Endodermal cell (in vitro differentiated cells): ENCODE results near the gene BRD7. TPM values are rescaled to one million over a fixed set of nuclear protein-coding genes. Genes with fewer than 3 reads are reported as not detected.

Experiments
- DNase-seq: peaks from one replicate; pipeline ENCODE4 v3.0.0-alpha.2; 2017
- H3K27ac ChIP-seq: 2 replicates; pipeline ENCODE4 v1.5.1; 2013; ENCODE audit warnings: mild to moderate bottlenecking, low read depth, low read length, moderate library complexity
- H3K27me3 ChIP-seq: 2 replicates; pipeline ENCODE4 v1.6.1; 2013; ENCODE audit warnings: mild to moderate bottlenecking, low read length, moderate library complexity; ENCODE audit not compliant: insufficient read depth, control insufficient read depth, poor library complexity, severe bottlenecking
- H3K36me3 ChIP-seq: 2 replicates; pipeline ENCODE4 v1.7.0; 2013; ENCODE audit warnings: mild to moderate bottlenecking, low read length, moderate library complexity; ENCODE audit not compliant: control insufficient read depth, insufficient read depth
- H3K4me1 ChIP-seq: one replicate; pipeline ENCODE4 v1.7.0; 2013; ENCODE audit warnings: low read length; ENCODE audit not compliant: control insufficient read depth, insufficient read depth
- H3K4me3 ChIP-seq: 2 replicates; pipeline ENCODE4 v1.5.1; 2013; ENCODE audit warnings: mild to moderate bottlenecking, low read length, moderate library complexity
- H3K9ac ChIP-seq: 2 replicates; pipeline ENCODE4 v1.6.1; 2013; ENCODE audit warnings: mild to moderate bottlenecking, low read length, moderate library complexity; ENCODE audit not compliant: poor library complexity, severe bottlenecking; ENCODE audit errors: extremely low read depth
- H3K9me3 ChIP-seq: 2 replicates; pipeline ENCODE4 v1.6.1; 2013; ENCODE audit warnings: mild to moderate bottlenecking, low read length, moderate library complexity; ENCODE audit not compliant: control insufficient read depth
- H3K27ac Mint-ChIP-seq: 2 replicates; pipeline ENCODE4 v1.8.0; 2020; ENCODE audit warnings: mixed read lengths
- H3K27me3 Mint-ChIP-seq: 2 replicates; pipeline ENCODE4 v1.8.0; 2021; ENCODE audit warnings: mild to moderate bottlenecking, mixed read lengths; ENCODE audit not compliant: insufficient read depth
- H3K36me3 Mint-ChIP-seq: 2 replicates; pipeline ENCODE4 v1.8.0; 2020; ENCODE audit warnings: low read depth, mixed read lengths
- H3K4me1 Mint-ChIP-seq: 2 replicates; pipeline ENCODE4 v1.8.0; 2020; ENCODE audit warnings: mixed read lengths
- H3K4me3 Mint-ChIP-seq: 2 replicates; pipeline ENCODE4 v1.8.0; 2020; ENCODE audit warnings: mild to moderate bottlenecking, moderate library complexity, mixed read lengths
- H3K9me3 Mint-ChIP-seq: 2 replicates; pipeline ENCODE4 v1.8.0; 2020; ENCODE audit warnings: mild to moderate bottlenecking, mixed read lengths
- WGBS, 2 experiments: methylation state at CpG; one replicate each; pipeline versions ENCODE4 v1.1.5 to v1.1.7; 2013; ENCODE audit warnings: missing lambda C conversion rate in 2 of 2, mixed read lengths in 1 of 2; ENCODE audit not compliant: insufficient coverage in 1 of 2, insufficient read length in 1 of 2; 5-methylcytosine and 5-hydroxymethylcytosine counted together
- total RNA-seq, 2 donors: library from RNA; stranded (reverse); fragmentation: NEBNext Ultra II Directional in 1 of 2; extraction: Animal tissue kit (Norgen Biotek cat#: 25700) in 1 of 2; gene quantifications; 2 replicates in 1 of 2; 3 replicates in 1 of 2; pipeline ENCODE4 v1.2.1, GENCODE V29; 2021
- TF ChIP-seq, protein P1 (sequence below): fragments of 200-600 bp; sonication (generic); conservative IDR thresholded peaks from 2 replicates; pipeline ENCODE4 v1.5.0; 2021; ENCODE audit warnings: antibody characterized with exemption, mild to moderate bottlenecking

BRD7 gene
- total RNA-seq, 2 donors from 2014 or later: 125 to 163 TPM

DNA sequence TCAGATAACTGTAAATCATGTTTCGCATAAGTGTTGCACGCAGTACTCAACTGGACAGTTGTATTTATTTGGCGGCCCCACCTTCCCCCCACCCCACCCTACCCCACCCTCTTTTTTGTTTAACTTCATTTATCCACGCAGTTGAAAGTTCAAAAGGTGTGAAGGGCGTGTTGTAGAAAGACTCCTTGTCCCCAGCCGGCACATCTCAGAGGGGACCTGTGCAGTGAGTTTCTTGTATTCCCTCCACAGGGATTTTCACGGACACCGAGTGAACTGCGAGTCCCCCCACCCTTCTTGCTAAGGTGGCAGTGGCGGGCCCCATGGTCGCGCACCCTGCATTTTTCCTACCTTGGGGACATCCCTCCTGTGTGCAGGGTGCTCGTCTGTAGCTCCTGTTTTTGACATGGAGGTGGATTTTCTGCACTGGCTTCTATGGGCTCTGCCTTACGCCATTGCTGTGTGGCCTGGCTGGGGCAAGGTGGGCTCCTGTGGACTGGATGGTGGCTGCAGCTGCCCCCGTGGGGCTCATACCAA, 66.2 kb downstream of the BRD7 start:
- TF ChIP-seq, protein P1, sequence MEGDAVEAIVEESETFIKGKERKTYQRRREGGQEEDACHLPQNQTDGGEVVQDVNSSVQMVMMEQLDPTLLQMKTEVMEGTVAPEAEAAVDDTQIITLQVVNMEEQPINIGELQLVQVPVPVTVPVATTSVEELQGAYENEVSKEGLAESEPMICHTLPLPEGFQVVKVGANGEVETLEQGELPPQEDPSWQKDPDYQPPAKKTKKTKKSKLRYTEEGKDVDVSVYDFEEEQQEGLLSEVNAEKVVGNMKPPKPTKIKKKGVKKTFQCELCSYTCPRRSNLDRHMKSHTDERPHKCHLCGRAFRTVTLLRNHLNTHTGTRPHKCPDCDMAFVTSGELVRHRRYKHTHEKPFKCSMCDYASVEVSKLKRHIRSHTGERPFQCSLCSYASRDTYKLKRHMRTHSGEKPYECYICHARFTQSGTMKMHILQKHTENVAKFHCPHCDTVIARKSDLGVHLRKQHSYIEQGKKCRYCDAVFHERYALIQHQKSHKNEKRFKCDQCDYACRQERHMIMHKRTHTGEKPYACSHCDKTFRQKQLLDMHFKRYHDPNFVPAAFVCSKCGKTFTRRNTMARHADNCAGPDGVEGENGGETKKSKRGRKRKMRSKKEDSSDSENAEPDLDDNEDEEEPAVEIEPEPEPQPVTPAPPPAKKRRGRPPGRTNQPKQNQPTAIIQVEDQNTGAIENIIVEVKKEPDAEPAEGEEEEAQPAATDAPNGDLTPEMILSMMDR: no peak
- H3K36me3 ChIP-seq: no peaks in the 10 kb centered on the region
- no peak for DNase-seq
- H3K27ac Mint-ChIP-seq: peak overlapping the region; percentile 19
- no peak overlapping the region for H3K27ac ChIP-seq
- no peaks in the 10 kb centered on the region for H3K27me3 Mint-ChIP-seq
- peaks cover 6% of the 10 kb centered on the region for H3K4me1 Mint-ChIP-seq
- peaks cover 4% of the 10 kb centered on the region for H3K36me3 Mint-ChIP-seq
- 89 to 93% methylated on average over 7 to 15 of the region's 15 CpGs for WGBS, 2 experiments
- no peak overlapping the region for H3K9ac ChIP-seq
- H3K9me3 Mint-ChIP-seq: no peaks in the 10 kb centered on the region
- no peaks in the 10 kb centered on the region for H3K27me3 ChIP-seq
- no peaks in the 10 kb centered on the region for H3K9me3 ChIP-seq
- H3K4me3 Mint-ChIP-seq: no peak overlapping the region
- H3K4me1 ChIP-seq: no peaks in the 10 kb centered on the region
- no peak overlapping the region for H3K4me3 ChIP-seq

DNA sequence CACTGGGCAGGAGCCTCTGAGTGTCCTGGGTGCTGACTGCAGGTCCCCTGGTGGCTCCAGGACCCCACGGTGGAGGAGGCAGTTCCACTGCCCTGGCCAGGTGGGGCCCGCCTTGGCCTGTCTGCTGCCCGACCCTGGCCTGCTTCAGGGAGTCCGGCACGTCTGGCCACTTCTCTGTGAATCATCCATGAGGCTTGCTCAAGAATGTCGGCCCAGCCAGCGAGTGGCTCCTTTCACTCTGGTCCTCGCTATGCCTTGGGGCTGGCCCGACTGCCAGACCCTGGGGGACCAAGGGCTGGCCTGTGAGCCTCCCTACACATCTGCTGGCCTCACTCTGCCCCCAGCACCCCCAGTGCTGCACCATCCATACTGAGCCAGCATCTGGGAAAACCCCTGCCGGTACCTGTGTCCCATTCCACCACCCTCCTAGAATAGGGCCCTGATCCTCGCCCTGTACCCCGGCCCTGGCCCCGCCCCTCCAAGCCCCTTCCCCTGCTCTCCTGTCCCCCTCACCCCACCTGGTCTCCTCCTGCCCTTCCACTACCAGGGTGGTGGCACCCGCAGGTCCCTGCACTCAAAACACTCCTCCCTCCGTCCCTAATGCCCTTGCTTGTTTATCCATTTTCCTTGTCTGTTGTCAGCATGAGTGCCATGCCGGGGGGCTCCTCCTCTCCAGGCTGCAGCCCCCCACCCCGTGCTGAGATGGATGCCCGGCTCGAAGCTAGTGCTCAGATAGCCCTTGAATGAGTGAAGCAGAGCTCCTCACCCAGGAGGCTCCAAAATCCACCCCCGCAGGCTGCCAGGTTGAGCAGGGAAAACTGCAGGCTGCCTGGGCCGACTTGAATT, 66.9 kb downstream of the BRD7 start:
- Histone ChIP-seq H3K27me3 (no peaks in the 10 kb centered on the region), H3K9ac (no peak overlapping the region), H3K4me1 (no peaks in the 10 kb centered on the region), H3K36me3 (no peaks in the 10 kb centered on the region), H3K27ac (no peak overlapping the region), H3K4me3 (no peak overlapping the region), H3K9me3 (no peaks in the 10 kb centered on the region)
- Mint-ChIP-seq H3K27me3 (no peaks in the 10 kb centered on the region), H3K4me1 (peaks cover 6% of the 10 kb centered on the region), H3K4me3 (no peak overlapping the region), H3K9me3 (no peaks in the 10 kb centered on the region), H3K36me3 (peaks cover 2% of the 10 kb centered on the region), H3K27ac (no peak overlapping the region)
- WGBS, 2 experiments: 82 to 91% methylated on average over 10 to 21 of the region's 21 CpGs
- peak; percentile 38 for DNase-seq
- TF ChIP-seq, protein P1: no peak

DNA sequence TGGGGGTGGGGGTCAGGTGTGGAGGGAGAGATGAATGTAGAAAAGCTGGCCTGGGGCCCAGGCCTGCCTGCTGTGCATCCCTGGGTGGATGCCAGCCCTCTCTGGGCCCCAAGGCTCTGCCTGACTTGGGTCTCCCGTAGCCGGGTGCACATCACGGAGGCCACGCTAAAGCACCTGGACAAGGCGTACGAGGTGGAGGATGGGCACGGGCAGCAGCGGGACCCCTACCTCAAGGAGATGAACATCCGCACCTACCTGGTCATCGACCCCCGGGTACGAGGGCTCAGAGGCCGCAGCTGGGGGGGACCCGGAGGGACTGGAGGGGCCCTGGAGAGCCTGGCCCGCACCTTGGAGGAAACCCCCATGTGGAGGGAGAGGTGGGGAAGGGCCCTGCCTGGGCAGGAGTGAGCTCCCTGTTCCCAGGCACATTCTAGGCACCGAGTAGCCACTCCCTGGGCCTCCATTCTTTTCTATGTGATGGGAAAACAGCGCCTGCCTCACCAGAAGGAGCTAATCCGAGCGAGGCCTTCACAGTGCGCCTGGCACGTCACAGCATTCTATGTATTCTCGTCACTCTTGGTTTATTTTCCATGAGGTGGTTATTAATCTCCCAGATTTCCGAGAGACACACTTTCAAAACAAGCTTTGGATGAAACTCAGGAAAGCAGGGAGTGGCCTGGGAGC, 67.7 kb downstream of the BRD7 start:
- Mint-ChIP-seq H3K36me3 (no peaks in the 10 kb centered on the region), H3K27ac (no peak overlapping the region), H3K27me3 (no peaks in the 10 kb centered on the region), H3K4me3 (no peak overlapping the region), H3K4me1 (peaks cover 6% of the 10 kb centered on the region), H3K9me3 (no peaks in the 10 kb centered on the region)
- Histone ChIP-seq H3K36me3 (no peaks in the 10 kb centered on the region), H3K9ac (no peak overlapping the region), H3K9me3 (no peaks in the 10 kb centered on the region), H3K4me1 (no peaks in the 10 kb centered on the region), H3K27me3 (no peaks in the 10 kb centered on the region), H3K4me3 (no peak overlapping the region), H3K27ac (no peak overlapping the region)
- DNase-seq: no peak
- TF ChIP-seq, protein P1: no peak
- 94 to 96% methylated on average over 14 to 23 of the region's 23 CpGs for WGBS, 2 experiments
